Chondrocyte (in vitro differentiated cells): ENCODE data around the gene KCNQ1. TPM values are rescaled to one million over a fixed set of nuclear protein-coding genes. Genes with fewer than 3 reads are reported as not detected.

Experiments used
- DNase-seq: peaks from one replicate; pipeline ENCODE4 v3.0.0; 2021; ENCODE audit warnings: mixed read lengths, low spot score
- H3K27ac Mint-ChIP-seq: one replicate; pipeline ENCODE4 v1.8.0; 2021; ENCODE audit warnings: mild to moderate bottlenecking, moderate library complexity, mixed read lengths; ENCODE audit not compliant: unreplicated experiment
- H3K27me3 Mint-ChIP-seq: 2 replicates; pipeline ENCODE4 v1.8.0; 2021; ENCODE audit warnings: low read depth, mixed read lengths
- H3K36me3 Mint-ChIP-seq: 2 replicates; pipeline ENCODE4 v1.8.0; 2021; ENCODE audit warnings: low read depth, mixed read lengths
- H3K4me1 Mint-ChIP-seq: 2 replicates; pipeline ENCODE4 v1.8.0; 2021; ENCODE audit warnings: low read depth, mild to moderate bottlenecking, mixed read lengths
- H3K4me3 Mint-ChIP-seq: one replicate; pipeline ENCODE4 v1.8.0; 2021; ENCODE audit warnings: mild to moderate bottlenecking, moderate library complexity, mixed read lengths; ENCODE audit not compliant: unreplicated experiment
- H3K9me3 Mint-ChIP-seq: 2 replicates; pipeline ENCODE4 v1.8.0; 2021; ENCODE audit warnings: low read depth, mixed read lengths
- total RNA-seq: library from RNA; stranded (reverse); gene quantifications from 3 replicates; pipeline ENCODE4 v1.2.1, GENCODE V29; 2021
- TF ChIP-seq, protein P1 (sequence below): fragments of 200-600 bp; sonication (generic); IDR thresholded peaks from 2 replicates; pipeline ENCODE4 v1.5.0; 2021; ENCODE audit warnings: antibody characterized with exemption, mild to moderate bottlenecking, moderate library complexity

Gene KCNQ1
- total RNA-seq, 1 donor from 2014 or later: not detected

GRCh38 chr11:2415601-2416380, 29.0 kb upstream of the KCNQ1 start:
- no peaks in the 10 kb centered on the region for H3K36me3 Mint-ChIP-seq
- H3K4me3 Mint-ChIP-seq: no peak overlapping the region
- TF ChIP-seq, protein P1, sequence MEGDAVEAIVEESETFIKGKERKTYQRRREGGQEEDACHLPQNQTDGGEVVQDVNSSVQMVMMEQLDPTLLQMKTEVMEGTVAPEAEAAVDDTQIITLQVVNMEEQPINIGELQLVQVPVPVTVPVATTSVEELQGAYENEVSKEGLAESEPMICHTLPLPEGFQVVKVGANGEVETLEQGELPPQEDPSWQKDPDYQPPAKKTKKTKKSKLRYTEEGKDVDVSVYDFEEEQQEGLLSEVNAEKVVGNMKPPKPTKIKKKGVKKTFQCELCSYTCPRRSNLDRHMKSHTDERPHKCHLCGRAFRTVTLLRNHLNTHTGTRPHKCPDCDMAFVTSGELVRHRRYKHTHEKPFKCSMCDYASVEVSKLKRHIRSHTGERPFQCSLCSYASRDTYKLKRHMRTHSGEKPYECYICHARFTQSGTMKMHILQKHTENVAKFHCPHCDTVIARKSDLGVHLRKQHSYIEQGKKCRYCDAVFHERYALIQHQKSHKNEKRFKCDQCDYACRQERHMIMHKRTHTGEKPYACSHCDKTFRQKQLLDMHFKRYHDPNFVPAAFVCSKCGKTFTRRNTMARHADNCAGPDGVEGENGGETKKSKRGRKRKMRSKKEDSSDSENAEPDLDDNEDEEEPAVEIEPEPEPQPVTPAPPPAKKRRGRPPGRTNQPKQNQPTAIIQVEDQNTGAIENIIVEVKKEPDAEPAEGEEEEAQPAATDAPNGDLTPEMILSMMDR: no peak
- DNase-seq: no peak
- no peak overlapping the region for H3K27ac Mint-ChIP-seq
- no peaks in the 10 kb centered on the region for H3K9me3 Mint-ChIP-seq
- H3K4me1 Mint-ChIP-seq: no peaks in the 10 kb centered on the region
- no peaks in the 10 kb centered on the region for H3K27me3 Mint-ChIP-seq

DNA sequence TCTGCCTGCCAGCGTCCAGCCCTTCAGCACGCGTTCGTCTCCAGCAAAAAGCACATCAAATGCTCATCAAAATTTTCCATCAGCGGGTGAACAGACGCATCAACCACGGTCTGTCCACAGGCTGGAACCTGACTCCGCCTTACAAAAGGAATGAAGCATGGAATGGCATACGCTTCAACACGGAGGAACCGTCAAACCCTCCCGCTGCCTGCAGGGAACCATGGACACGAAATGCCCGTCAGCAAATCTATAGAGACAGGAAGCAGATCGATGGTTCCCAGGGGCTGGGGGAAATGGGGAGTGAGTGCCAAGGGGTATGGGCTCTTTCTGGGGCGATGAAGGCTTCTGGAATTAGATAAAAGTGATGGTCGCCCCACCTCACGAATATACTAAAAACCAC, 28.0 kb upstream of the KCNQ1 start:
- Mint-ChIP-seq H3K9me3 (no peaks in the 10 kb centered on the region), H3K27me3 (no peaks in the 10 kb centered on the region), H3K27ac (no peak overlapping the region), H3K4me3 (no peak overlapping the region), H3K36me3 (no peaks in the 10 kb centered on the region), H3K4me1 (no peaks in the 10 kb centered on the region)
- TF ChIP-seq, protein P1: no peak
- DNase-seq: no peak

DNA sequence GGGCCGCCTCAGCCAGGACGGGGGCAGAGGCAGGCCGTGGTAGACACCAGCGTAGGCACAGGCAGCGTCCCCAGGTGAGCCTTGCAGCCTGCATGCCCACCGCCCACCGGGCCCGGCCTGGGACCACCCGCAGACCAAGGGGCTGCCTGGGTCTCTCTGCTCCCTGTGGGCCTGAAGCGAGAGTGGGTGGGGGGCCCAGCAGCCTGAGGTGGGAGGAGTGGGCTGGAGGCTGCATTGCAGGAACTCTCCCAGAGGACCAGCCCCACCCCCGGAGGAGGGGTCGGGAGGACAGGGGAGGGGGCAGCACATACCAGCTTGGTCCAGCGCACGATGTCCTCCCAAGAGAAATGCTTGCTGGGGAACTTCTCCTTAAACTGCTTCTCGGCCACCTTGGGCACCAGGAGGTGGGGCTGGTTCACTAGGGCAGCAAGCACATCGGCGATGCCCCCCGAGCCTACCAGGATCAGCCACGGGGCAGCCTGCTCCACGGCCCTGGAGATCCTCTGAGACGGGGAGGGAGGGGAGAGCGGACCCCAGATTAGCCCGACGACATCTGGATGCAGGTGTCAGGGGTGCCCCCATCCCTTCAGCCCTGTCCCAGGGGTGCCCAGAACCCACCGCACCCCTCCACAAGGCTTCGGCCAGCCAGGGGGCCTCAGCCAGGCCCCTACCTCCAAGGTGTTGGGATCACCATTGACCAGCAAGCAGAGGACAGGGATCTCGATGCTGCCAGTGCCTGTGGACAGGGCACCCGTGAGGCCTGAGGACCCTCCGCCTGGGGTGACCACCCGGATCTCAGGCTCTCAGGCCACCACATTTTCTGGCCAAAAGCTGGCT, 26.7 kb upstream of the KCNQ1 start:
- TF ChIP-seq, protein P1: no peak
- DNase-seq: no peak
- H3K27me3 Mint-ChIP-seq: no peaks in the 10 kb centered on the region
- no peaks in the 10 kb centered on the region for H3K4me1 Mint-ChIP-seq
- H3K9me3 Mint-ChIP-seq: no peaks in the 10 kb centered on the region
- no peak overlapping the region for H3K27ac Mint-ChIP-seq
- no peak overlapping the region for H3K4me3 Mint-ChIP-seq
- no peaks in the 10 kb centered on the region for H3K36me3 Mint-ChIP-seq

- Mint-ChIP-seq H3K27me3 (no peaks in the 10 kb centered on the region), H3K36me3 (no peaks in the 10 kb centered on the region), H3K27ac (no peak overlapping the region), H3K9me3 (no peaks in the 10 kb centered on the region), H3K4me3 (no peak overlapping the region), H3K4me1 (no peaks in the 10 kb centered on the region)
- TF ChIP-seq, protein P1: no peak
- no peak for DNase-seq
Observed at GRCh38 chr11:2418693-2419360, 26.0 kb upstream of the KCNQ1 start.
